Right cardiac atrium (tissue), 5 donors: ENCODE data around the gene IARS1. TPM values are rescaled to one million over a fixed set of nuclear protein-coding genes. Genes with fewer than 3 reads are reported as not detected.

Source experiments
- ATAC-seq, 2 donors: fragments of 200-7000 bp; cut with Tn5 transposase; one replicate each; pipeline versions ENCODE4 v1.8.0 to v1.9.1; 2020; ENCODE audit warnings: moderate library complexity in 2 of 2, mild to moderate bottlenecking in 1 of 2
- DNase-seq, 3 donors: peaks; one replicate each; pipeline ENCODE4 v3.0.0-alpha.2; 2020
- H3K27ac ChIP-seq: one replicate; pipeline ENCODE4 v1.5.1; 2013; ENCODE audit warnings: mild to moderate bottlenecking, low read length, control low read depth, moderate library complexity
- H3K27me3 ChIP-seq: one replicate; pipeline ENCODE4 v1.6.1; 2013; ENCODE audit not compliant: control insufficient read depth, insufficient read depth
- H3K4me1 ChIP-seq: one replicate; pipeline ENCODE4 v1.6.1; 2013; ENCODE audit warnings: low read length; ENCODE audit not compliant: control insufficient read depth, insufficient read depth
- H3K4me3 ChIP-seq: one replicate; pipeline ENCODE4 v1.5.1; 2013; ENCODE audit warnings: low read length, control low read depth
- H3K9me3 ChIP-seq: one replicate; pipeline ENCODE4 v1.6.1; 2013; ENCODE audit warnings: low read length; ENCODE audit not compliant: control insufficient read depth
- WGBS: extraction: QIAGEN DNeasy Blood & Tissue Kit; methylation state at CpG from one replicate; pipeline ENCODE4 v1.1.7; 2013; 5-methylcytosine and 5-hydroxymethylcytosine counted together
- intact Hi-C, 4 donors: fragments of 100-400 bp; cut with DNase I; formaldehyde crosslinking; loops; one replicate each; pipeline versions ENCODE4 v1.11.0 to v1.14.0; 2022 to 2023
- polyA plus RNA-seq: library from polyadenylated mRNA; stranded (reverse); fragments of 200-250 nt; gene quantifications from one replicate; pipeline ENCODE4 v1.2.3, GENCODE V29; 2013
- total RNA-seq, 4 donors: library from RNA; stranded (reverse); fragmentation: NEBNext Ultra II Directional; extraction: Animal tissue kit (Norgen Biotek cat#: 25700); gene quantifications; one replicate each; pipeline ENCODE4 v1.2.1, GENCODE V29; 2021
- donor health status: healthy with polysubstance abuse.
- donor health status: DM: no; HTN: yes; CAD: no.
- donor health status: DM: no; HTN: no; CAD: no.
- donor health status: DM: no; HTN: yes; CAD: no; lungs with severe emphysema.
- donor health status: DM: yes; HTN: yes; CAD: no.

The IARS1 gene
- total and polyA plus RNA-seq, 5 donors, result 16.5 to 67.2 (median 51.9) TPM

- no peak overlapping the region for H3K4me3 ChIP-seq
- H3K4me1 ChIP-seq, result no peaks in the 10 kb centered on the region
- DNase-seq (no peak), ATAC-seq (no peak)
- no peaks in the 10 kb centered on the region for H3K9me3 ChIP-seq
- WGBS, result 93% methylated on average over 6 of the region's 6 CpGs
- intact Hi-C loops, result loop anchor here in 1 of 4 donors (5.0 kb wide), 1 partner anchor 33 kb away; no protein-coding TSS in a partner anchor
- H3K27ac ChIP-seq, result no peak overlapping the region
- no peaks in the 10 kb centered on the region for H3K27me3 ChIP-seq
Observed at GRCh38 chr9:92275541-92275940, 18.0 kb downstream of the IARS1 start.

DNA sequence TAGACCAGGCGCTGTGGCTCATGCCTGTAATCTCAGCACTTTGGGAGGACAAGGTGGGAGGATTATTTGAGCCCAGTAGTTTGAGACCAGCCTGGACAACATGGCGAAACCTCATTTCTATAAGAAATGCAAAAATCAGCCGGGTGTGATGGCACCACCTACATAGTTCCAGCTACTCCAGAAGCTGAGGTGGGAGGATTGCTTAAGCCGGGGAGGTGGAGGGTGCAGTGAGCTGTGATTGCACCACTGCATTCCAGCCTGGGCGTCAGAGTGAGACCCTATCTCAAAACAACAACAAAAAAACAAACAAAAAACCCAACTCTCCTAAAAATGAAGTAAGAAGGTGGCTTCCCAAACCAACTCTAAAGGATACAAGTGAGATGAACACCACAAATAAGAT is 23.0 kb downstream of the IARS1 start:
- no peaks in the 10 kb centered on the region for H3K27me3 ChIP-seq
- H3K27ac ChIP-seq, result no peak overlapping the region
- no peak overlapping the region for H3K4me3 ChIP-seq
- intact Hi-C loops, result no loop called here
- H3K9me3 ChIP-seq, result no peaks in the 10 kb centered on the region
- DNase-seq (no peak), ATAC-seq (no peak)
- H3K4me1 ChIP-seq, result no peaks in the 10 kb centered on the region
- 94% methylated on average over 5 of the region's 5 CpGs for WGBS

GRCh38 chr9:92266486-92266885 is 27.0 kb downstream of the IARS1 start:
- DNase-seq (no peak), ATAC-seq (no peak)
- H3K4me1 ChIP-seq, result no peaks in the 10 kb centered on the region
- no peaks in the 10 kb centered on the region for H3K27me3 ChIP-seq
- H3K4me3 ChIP-seq, result no peak overlapping the region
- H3K9me3 ChIP-seq, result no peaks in the 10 kb centered on the region
- WGBS, result 49% methylated on average over 4 of the region's 4 CpGs
- intact Hi-C loops, result no loop called here
- H3K27ac ChIP-seq, result no peak overlapping the region

- ATAC-seq (no peak), DNase-seq (no peak)
- WGBS, result 95% methylated on average over 3 of the region's 3 CpGs
Observed at GRCh38 chr9:92265154-92265553, 28.3 kb downstream of the IARS1 start.

GRCh38 chr9:92263131-92263530 is 30.4 kb downstream of the IARS1 start:
- 45% methylated on average over 1 of the region's 1 CpG for WGBS
- intact Hi-C loops, result no loop called here

More at GRCh38 chr9:92265154-92265553, 28.3 kb downstream of the IARS1 start:
- Histone ChIP-seq H3K4me3 (no peak overlapping the region), H3K27ac (no peak overlapping the region), H3K27me3 (no peaks in the 10 kb centered on the region), H3K9me3 (no peaks in the 10 kb centered on the region), H3K4me1 (no peaks in the 10 kb centered on the region)
- intact Hi-C loops, result no loop called here

DNA sequence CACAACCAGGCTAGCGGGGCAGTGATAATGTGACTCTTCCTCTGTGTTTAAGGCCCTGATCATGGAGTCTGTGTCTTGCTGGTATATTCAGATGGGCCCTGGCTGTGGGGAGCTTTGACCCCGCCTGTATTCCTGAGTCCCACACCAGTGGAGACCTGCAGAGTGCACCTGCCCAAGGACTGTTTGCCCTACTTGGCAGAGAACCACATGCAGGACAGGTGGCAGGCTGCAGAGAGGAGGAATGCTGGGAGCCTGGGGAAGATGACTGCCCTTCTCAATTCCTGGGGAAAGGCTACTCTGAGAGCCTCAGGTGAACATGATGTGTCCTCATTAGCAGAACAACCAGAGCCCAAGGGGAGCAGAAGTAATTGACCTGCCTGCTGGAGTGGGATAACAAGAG is 36.2 kb downstream of the IARS1 start:
- Histone ChIP-seq H3K27ac (no peak overlapping the region), H3K9me3 (no peaks in the 10 kb centered on the region), H3K4me3 (no peak overlapping the region), H3K27me3 (no peaks in the 10 kb centered on the region), H3K4me1 (no peaks in the 10 kb centered on the region)
- WGBS, result 93% methylated on average over 2 of the region's 2 CpGs
- no peak for ATAC-seq
- DNase-seq, result no peak
- intact Hi-C loops, result no loop called here

More at GRCh38 chr9:92263131-92263530, 30.4 kb downstream of the IARS1 start:
- no peaks in the 10 kb centered on the region for H3K4me1 ChIP-seq
- no peaks in the 10 kb centered on the region for H3K27me3 ChIP-seq
- H3K9me3 ChIP-seq, result no peaks in the 10 kb centered on the region
- ATAC-seq, result no peak
- no peak overlapping the region for H3K27ac ChIP-seq
- no peak for DNase-seq
- H3K4me3 ChIP-seq, result no peak overlapping the region

DNA sequence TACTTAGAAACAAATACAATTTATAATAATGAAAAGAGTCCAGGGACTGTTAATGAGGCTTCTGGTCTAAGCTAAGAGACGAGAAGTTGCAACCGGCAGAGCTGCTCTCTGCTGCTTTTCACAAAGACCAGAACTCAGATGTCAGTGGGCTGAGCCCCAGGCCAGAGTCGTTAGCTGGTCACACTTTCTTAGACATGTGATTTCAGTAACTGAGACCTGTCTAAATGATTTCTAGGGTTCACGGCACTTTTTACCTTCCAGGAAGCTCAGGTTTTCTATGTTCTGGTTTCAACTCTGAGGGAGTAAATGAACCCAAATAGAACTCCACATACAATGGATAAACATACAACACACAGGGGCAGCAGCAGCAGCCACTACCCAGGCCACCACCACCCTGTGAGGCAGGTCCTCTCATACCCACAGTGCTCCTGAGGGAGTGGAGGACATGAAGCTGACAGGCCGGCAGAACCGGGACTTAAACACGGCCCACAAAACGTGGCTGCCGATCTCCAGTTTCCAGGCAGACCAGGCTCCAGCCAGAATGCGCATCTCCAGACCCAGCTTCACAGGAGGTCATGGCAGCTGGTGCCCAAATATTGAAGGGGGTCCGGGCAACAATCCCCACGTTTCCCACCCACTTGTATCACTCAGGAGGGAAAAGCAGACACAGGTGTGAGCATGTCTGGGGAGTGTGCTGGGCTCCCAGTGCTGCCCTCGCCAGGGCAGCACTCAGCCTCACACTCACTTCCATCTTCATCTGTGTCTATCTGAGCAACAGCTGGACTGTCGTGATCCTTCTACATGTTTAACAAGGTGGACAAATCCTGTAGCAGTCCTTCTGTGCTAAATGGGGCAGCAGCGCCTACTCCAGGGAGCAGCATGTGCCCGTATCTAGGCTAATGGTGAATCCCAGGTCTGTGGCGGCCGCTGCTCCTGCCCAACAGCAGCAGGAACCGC is 38.8 kb downstream of the IARS1 start:
- intact Hi-C loops, result no loop called here

GRCh38 chr9:92253656-92254055 is 39.8 kb downstream of the IARS1 start:
- intact Hi-C loops, result no loop called here
- no peaks in the 10 kb centered on the region for H3K4me1 ChIP-seq
- no peak overlapping the region for H3K4me3 ChIP-seq
- no peak for ATAC-seq
- WGBS, result 68% methylated on average over 4 of the region's 4 CpGs
- no peaks in the 10 kb centered on the region for H3K9me3 ChIP-seq
- H3K27ac ChIP-seq, result no peak overlapping the region
- no peaks in the 10 kb centered on the region for H3K27me3 ChIP-seq
- DNase-seq, result no peak

More for the DNA sequence above, 38.8 kb downstream of the IARS1 start:
- WGBS, result 85% methylated on average over 19 of the region's 19 CpGs
- ATAC-seq (no peak), DNase-seq (no peak)
- Histone ChIP-seq H3K27ac (no peak overlapping the region), H3K9me3 (no peaks in the 10 kb centered on the region), H3K4me3 (no peak overlapping the region), H3K4me1 (no peaks in the 10 kb centered on the region), H3K27me3 (no peaks in the 10 kb centered on the region)

DNA sequence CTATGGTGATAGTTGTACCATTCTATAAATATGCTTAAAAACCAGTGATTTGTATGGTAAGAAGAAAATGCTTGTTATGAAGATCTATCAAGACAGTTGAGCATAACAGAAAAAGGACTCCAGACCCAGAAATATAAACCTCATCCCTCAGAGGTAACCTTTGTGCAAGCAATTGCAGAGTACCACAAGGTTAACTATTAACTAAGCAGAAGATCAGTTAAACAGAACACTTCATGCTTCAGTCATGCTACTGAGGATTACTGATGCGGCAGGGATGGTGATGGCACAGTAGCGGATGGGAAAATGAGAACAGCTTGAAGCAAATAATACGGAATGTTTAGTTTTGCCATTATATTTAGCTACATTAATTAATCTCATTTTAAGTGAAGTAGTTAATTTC is 45.5 kb downstream of the IARS1 start:
- H3K27ac ChIP-seq, result no peak overlapping the region
- intact Hi-C loops, result loop anchor here in 1 of 4 donors (10.0 kb wide), 1 partner anchor 113 kb away; no protein-coding TSS in a partner anchor
- no peaks in the 10 kb centered on the region for H3K4me1 ChIP-seq
- no peaks in the 10 kb centered on the region for H3K27me3 ChIP-seq
- ATAC-seq (no peak), DNase-seq (no peak)
- H3K9me3 ChIP-seq, result no peaks in the 10 kb centered on the region
- 95% methylated on average over 3 of the region's 3 CpGs for WGBS
- no peak overlapping the region for H3K4me3 ChIP-seq

DNA sequence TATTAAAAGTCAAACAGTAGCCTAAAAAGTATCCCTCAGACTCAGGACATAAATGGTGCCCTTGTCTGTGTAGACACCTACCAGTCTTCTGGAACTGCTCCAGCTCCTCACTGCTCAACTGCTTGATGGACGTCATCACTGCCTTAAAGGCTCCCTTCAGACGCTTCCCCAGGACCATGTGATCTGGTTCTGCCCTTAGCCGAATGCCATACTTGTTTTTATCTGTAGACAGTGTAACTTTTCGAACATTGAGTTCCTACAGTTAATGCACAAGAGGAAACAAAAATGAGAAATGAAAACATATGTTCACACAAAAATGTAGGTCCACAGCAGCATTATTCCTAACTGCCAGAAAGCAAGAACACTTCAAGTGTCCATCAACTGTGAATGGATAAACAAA is 46.2 kb downstream of the IARS1 start:
- Histone ChIP-seq H3K27me3 (no peaks in the 10 kb centered on the region), H3K27ac (no peak overlapping the region), H3K9me3 (no peaks in the 10 kb centered on the region), H3K4me1 (no peaks in the 10 kb centered on the region), H3K4me3 (no peak overlapping the region)
- 73% methylated on average over 4 of the region's 4 CpGs for WGBS
- DNase-seq (no peak), ATAC-seq (no peak)
- intact Hi-C loops, result loop anchor here in 1 of 4 donors (10.0 kb wide), 1 partner anchor 112 kb away; no protein-coding TSS in a partner anchor

DNA sequence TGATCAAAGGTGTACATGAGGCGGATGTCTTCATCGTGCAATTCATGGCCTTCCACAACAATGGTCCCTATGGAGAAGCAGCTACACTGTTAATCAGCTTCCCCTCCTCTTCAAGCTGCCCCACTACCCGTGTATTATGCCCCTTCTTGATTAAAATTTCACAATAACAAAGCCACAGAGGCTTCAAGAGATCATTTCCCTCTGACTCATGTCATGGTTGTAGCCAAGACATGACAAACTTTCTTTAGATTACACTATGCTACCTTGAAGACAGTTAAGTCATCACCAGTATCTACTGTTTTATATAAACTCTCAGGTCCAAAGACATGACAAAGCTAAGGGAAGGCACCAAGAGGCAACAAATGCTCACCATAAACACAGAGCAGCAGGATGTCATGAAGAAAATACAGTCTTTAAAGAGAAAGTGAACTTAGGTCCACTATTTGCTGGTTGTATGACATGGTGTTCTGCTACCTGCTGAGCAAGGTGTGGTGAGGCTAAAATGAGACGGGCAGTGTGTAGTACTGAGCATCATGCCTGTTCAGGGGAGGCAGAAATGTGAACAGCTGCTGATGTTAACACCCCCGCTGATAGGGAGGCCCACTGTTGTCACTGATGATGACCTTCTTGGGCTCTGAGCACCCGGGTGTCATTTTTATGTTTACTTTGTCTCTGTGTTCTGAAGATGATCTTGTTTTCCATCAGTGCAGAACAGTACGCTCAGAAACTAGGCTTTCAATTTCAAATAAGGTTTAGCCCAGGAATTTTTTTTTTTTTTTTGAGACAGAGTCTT is 48.3 kb downstream of the IARS1 start:
- 87% methylated on average over 7 of the region's 7 CpGs for WGBS
- no peak overlapping the region for H3K27ac ChIP-seq
- no peaks in the 10 kb centered on the region for H3K27me3 ChIP-seq
- H3K9me3 ChIP-seq, result no peaks in the 10 kb centered on the region
- H3K4me3 ChIP-seq, result no peak overlapping the region
- intact Hi-C loops, result loop anchor here in 1 of 4 donors (10.0 kb wide), 1 partner anchor 110 kb away; no protein-coding TSS in a partner anchor
- H3K4me1 ChIP-seq, result no peaks in the 10 kb centered on the region
- DNase-seq (no peak), ATAC-seq (no peak)
